IMR-90 (cell line): ENCODE data around the gene GUCY2D. TPM values are rescaled to one million over a fixed set of nuclear protein-coding genes. Genes with fewer than 3 reads are reported as not detected.

ENCODE experiments used
- ATAC-seq: fragments of 200-7000 bp; cut with Tn5 transposase; 2 replicates; pipeline ENCODE4 v1.9.1; 2020; ENCODE audit warnings: low read depth, mild to moderate bottlenecking, moderate library complexity
- BruUV-seq: library from RNA; stranded (reverse); fragments of 400-500 nt; replicated peaks from 2 replicates; lab custom pipeline; 2021; lab: Mats Ljungman, UMichigan
- CTCF ChIA-PET: fragments of 300-600 bp; formaldehyde crosslinking; extraction: SDS; loops from one replicate; lab custom pipeline; 2021; ENCODE audit warnings: antibody characterized with exemption; lab: Yijun Ruan, JAX
- POLR2A ChIA-PET: fragments of 300-600 bp; sonication (Branson Sonifier 250); formaldehyde crosslinking; loops from one replicate; lab custom pipeline; 2022; ENCODE audit warnings: antibody characterized with exemption; ENCODE audit not compliant: unreplicated experiment; lab: Charles Lee
- DNase-seq: peaks from one replicate; pipeline ENCODE4 v3.0.0; 2013
- H2AFZ ChIP-seq: replicated peaks from 2 replicates; pipeline ENCODE3; 2013; ENCODE audit warnings: low read length, mild to moderate bottlenecking; ENCODE audit not compliant: poor library complexity
- H2AK5ac ChIP-seq: 2 replicates; pipeline ENCODE4 v1.6.1; 2013; ENCODE audit warnings: low read depth, low read length, inconsistent platforms
- H2AK9ac ChIP-seq: replicated peaks from 2 replicates; pipeline ENCODE3; 2013; ENCODE audit warnings: mild to moderate bottlenecking, low read depth, low read length, moderate library complexity; ENCODE audit not compliant: poor library complexity
- H2BK120ac ChIP-seq: 2 replicates; pipeline ENCODE4 v1.6.1; 2013; ENCODE audit warnings: low read depth, low read length, inconsistent platforms
- H2BK15ac ChIP-seq: 3 replicates; pipeline ENCODE4 v1.6.1; 2013; ENCODE audit warnings: low read depth, low read length, inconsistent platforms
- H2BK20ac ChIP-seq: 2 replicates; pipeline ENCODE4 v1.6.1; 2013; ENCODE audit warnings: low read depth, mild to moderate bottlenecking, inconsistent platforms, low read length, moderate library complexity
- H2BK5ac ChIP-seq: 2 replicates; pipeline ENCODE4 v1.6.1; 2013; ENCODE audit warnings: mild to moderate bottlenecking, low read depth, low read length, inconsistent platforms; ENCODE audit not compliant: poor library complexity, severe bottlenecking
- H3K14ac ChIP-seq: replicated peaks from 2 replicates; pipeline ENCODE4 v1.6.1; 2013; ENCODE audit warnings: low read depth, low read length, inconsistent platforms
- H3K18ac ChIP-seq: 2 replicates; pipeline ENCODE4 v1.6.1; 2013; ENCODE audit warnings: low read depth, low read length, control low read depth
- H3K23ac ChIP-seq: 2 replicates; pipeline ENCODE4 v1.6.1; 2013; ENCODE audit warnings: low read depth, low read length, inconsistent platforms
- H3K27ac ChIP-seq: 2 replicates; pipeline ENCODE4 v1.5.1; 2013; ENCODE audit warnings: mild to moderate bottlenecking, control low read depth, low read length; ENCODE audit not compliant: insufficient read depth
- H3K27me3 ChIP-seq: 2 replicates; pipeline ENCODE4 v1.6.1; 2013; ENCODE audit warnings: low read length; ENCODE audit not compliant: control insufficient read depth, insufficient read depth
- H3K36me3 ChIP-seq: 2 replicates; pipeline ENCODE4 v1.6.1; 2013; ENCODE audit warnings: low read length, mixed read lengths; ENCODE audit not compliant: control insufficient read depth, insufficient read depth
- H3K4ac ChIP-seq: 2 replicates; pipeline ENCODE4 v1.6.1; 2013; ENCODE audit warnings: low read depth, low read length, inconsistent platforms
- H3K4me1 ChIP-seq: 2 replicates; pipeline ENCODE4 v1.6.1; 2013; ENCODE audit warnings: low read length, mixed read lengths; ENCODE audit not compliant: control insufficient read depth, insufficient read depth
- H3K4me2 ChIP-seq: 2 replicates; pipeline ENCODE4 v1.6.1; 2013; ENCODE audit warnings: low read depth, mild to moderate bottlenecking, control low read depth, low read length, moderate library complexity
- H3K4me3 ChIP-seq: 2 replicates; pipeline ENCODE4 v1.5.1; 2013; ENCODE audit warnings: low read depth, mild to moderate bottlenecking, control low read depth, low read length, moderate library complexity; ENCODE audit not compliant: insufficient read depth
- H3K56ac ChIP-seq: 2 replicates; pipeline ENCODE4 v1.6.1; 2013; ENCODE audit warnings: low read length, inconsistent platforms; ENCODE audit not compliant: insufficient read depth; ENCODE audit errors: extremely low read depth
- H3K79me1 ChIP-seq, 2 experiments: 2 replicates each; pipeline ENCODE4 v1.6.1; 2013; ENCODE audit warnings: low read length in 2 of 2, inconsistent platforms in 1 of 2, low read depth in 1 of 2
- H3K9ac ChIP-seq: 2 replicates; pipeline ENCODE4 v1.6.1; 2013; ENCODE audit warnings: low read depth, low read length, control low read depth
- H3K9me1 ChIP-seq: 2 replicates; pipeline ENCODE4 v1.6.1; 2013; ENCODE audit warnings: low read length, inconsistent platforms; ENCODE audit not compliant: insufficient read depth
- H3K9me3 ChIP-seq: 2 replicates; pipeline ENCODE4 v1.6.1; 2013; ENCODE audit warnings: low read length; ENCODE audit not compliant: control insufficient read depth, insufficient read depth
- H4K20me1 ChIP-seq: 2 replicates; pipeline ENCODE4 v1.6.1; 2013; ENCODE audit warnings: low read length, inconsistent platforms; ENCODE audit not compliant: insufficient read depth
- H4K5ac ChIP-seq: 2 replicates; pipeline ENCODE4 v1.6.1; 2013; ENCODE audit warnings: mild to moderate bottlenecking, low read depth, low read length, control low read depth
- H4K8ac ChIP-seq, 2 experiments: 2 replicates each; pipeline ENCODE4 v1.6.1; 2013; ENCODE audit warnings: low read depth in 2 of 2, low read length in 2 of 2, control low read depth in 1 of 2, inconsistent platforms in 1 of 2
- H4K91ac ChIP-seq: 2 replicates; pipeline ENCODE4 v1.6.1; 2013; ENCODE audit warnings: low read depth, low read length, inconsistent platforms; ENCODE audit not compliant: insufficient read depth
- BHLHE40 ChIP-seq: fragments of 150-350 bp; IDR thresholded peaks from 2 replicates; pipeline ENCODE4 v1.6.1; 2016; ENCODE audit warnings: mild to moderate bottlenecking, low read depth, low read length
- WGBS, 2 experiments: methylation state at CpG; one replicate each; pipeline versions ENCODE4 v1.1.5 to v1.1.7; 2013; ENCODE audit warnings: missing lambda C conversion rate in 2 of 2; ENCODE audit not compliant: insufficient read length in 1 of 2; ENCODE audit errors: extremely low coverage in 2 of 2; 5-methylcytosine and 5-hydroxymethylcytosine counted together
- dilution Hi-C: fragments of 300-500 bp; cut with HindIII; formaldehyde crosslinking; loops from one replicate; pipeline ENCODE4 v1.14.3; 2018; ENCODE audit warnings: low sequenced_read_pairs; ENCODE audit not compliant: unreplicated experiment
- in situ Hi-C: fragments of 300-500 bp; cut with MboI; formaldehyde crosslinking; loops from 3 replicates; pipeline ENCODE4 v1.14.3; 2019; ENCODE audit warnings: low sequenced_read_pairs, inconsistent platforms, mixed read lengths
- intact Hi-C: fragments of 100-400 bp; cut with micrococcal nuclease; formaldehyde crosslinking; loops from 2 replicates; pipeline ENCODE4 v1.10.0; 2022
- polyA plus RNA-seq, 3 experiments: library from polyadenylated mRNA; depleted of rRNA; stranded (reverse); fragments of >200 nt; gene quantifications; 2 replicates each; pipeline ENCODE4 v1.2.3, GENCODE V29; 2012; ENCODE audit warnings: low replicate concordance in 1 of 3
- total RNA-seq: library from RNA; depleted of rRNA; stranded (reverse); fragments of >200 nt; gene quantifications from 2 replicates; pipeline ENCODE4 v1.2.3, GENCODE V29; 2012

Gene GUCY2D
- total and polyA plus RNA-seq, 2 of the 4 experiments (the other 2 are of a cell fraction) = 0.03 TPM; not detected in 1

DNA sequence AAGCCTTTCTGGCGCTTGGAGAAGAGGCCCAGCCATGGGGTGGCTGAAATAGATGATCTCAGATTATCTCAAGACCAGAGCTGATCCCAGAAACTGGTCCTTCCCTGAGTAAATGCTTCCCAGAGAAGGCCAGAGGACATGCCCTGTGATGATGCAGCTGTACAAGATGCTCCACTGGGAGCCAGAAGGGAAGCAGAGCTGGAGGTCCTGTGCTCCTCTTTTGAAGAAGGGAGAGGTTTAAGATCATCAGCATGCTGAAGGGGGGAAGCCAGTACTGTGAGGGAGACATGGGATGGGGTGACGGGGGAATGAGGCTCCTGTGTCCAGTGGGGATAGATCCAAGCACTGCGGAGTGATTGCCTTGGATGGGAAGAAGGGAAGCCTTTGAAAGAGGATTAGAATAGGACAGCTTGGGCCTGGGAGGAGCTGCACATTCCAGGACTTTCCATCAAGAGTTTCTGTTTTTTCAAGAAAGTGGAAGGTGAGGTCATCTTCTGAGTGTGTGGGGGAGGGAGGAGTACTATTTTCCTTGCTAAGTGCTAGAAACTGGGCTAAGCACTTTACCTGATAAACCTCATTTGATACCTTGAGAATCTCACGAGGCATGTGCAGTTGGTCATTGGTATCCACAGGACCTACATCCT lies 20.1 kb downstream of the GUCY2D start:
- H3K27ac ChIP-seq = no peak overlapping the region
- no peak overlapping the region for H3K23ac ChIP-seq
- H3K27me3 ChIP-seq = peaks cover 45% of the 10 kb centered on the region
- no peak overlapping the region for H3K4me2 ChIP-seq
- WGBS, 2 experiments = no CpG with 5 or more reads among the region's 4 CpGs
- H2AK9ac ChIP-seq = no peak overlapping the region
- H2AFZ ChIP-seq = peak overlapping the region; percentile 73
- no peak overlapping the region for H3K9ac ChIP-seq
- dilution Hi-C loops = no loop called here
- H3K56ac ChIP-seq = no peak overlapping the region
- no peak overlapping the region for H4K8ac ChIP-seq
- no peak overlapping the region for H2BK5ac ChIP-seq
- in situ Hi-C loops = no loop called here
- CTCF ChIA-PET = interaction anchor here (0.6 to 1.4 kb wide), 2 partner anchors 19 to 33 kb away, joined by 4 to 6 read pairs; no protein-coding TSS in a partner anchor
- H4K91ac ChIP-seq = no peak overlapping the region
- H3K4me1 ChIP-seq = no peaks in the 10 kb centered on the region
- no peak overlapping the region for H3K4ac ChIP-seq
- no peak overlapping the region for H3K14ac ChIP-seq
- TF ChIP-seq BHLHE40 = no peak
- H2BK120ac ChIP-seq = no peak overlapping the region
- intact Hi-C loops = no loop called here
- H4K5ac ChIP-seq = no peak overlapping the region
- H3K79me1 ChIP-seq = no peaks in the 10 kb centered on the region
- no peak overlapping the region for H2BK15ac ChIP-seq
- H3K18ac ChIP-seq = no peak overlapping the region
- H2AK5ac ChIP-seq = no peak overlapping the region
- H3K36me3 ChIP-seq = no peaks in the 10 kb centered on the region
- H3K9me1 ChIP-seq = no peaks in the 10 kb centered on the region
- no TSS peak for BruUV-seq
- DNase-seq (peak; percentile 15), ATAC-seq (peak; percentile 42; the same call in 1 of the 2 replicates)
- H4K20me1 ChIP-seq = no peaks in the 10 kb centered on the region
- no peaks in the 10 kb centered on the region for H3K9me3 ChIP-seq
- no peak overlapping the region for H3K4me3 ChIP-seq
- no peak overlapping the region for H2BK20ac ChIP-seq
- POLR2A ChIA-PET = no interaction called here
